NB4 (cell line): Measurements from ENCODE around the gene SIGLEC9.

Experiments
- DNase-seq: peaks from one replicate; pipeline ENCODE4 v3.0.0; 2010; ENCODE audit warnings: low read depth
- H3K4me3 ChIP-seq: one replicate; pipeline ENCODE4 v1.5.1; 2011; ENCODE audit warnings: mild to moderate bottlenecking, low read depth, low read length, moderate library complexity
- CTCF ChIP-seq: IDR thresholded peaks from one replicate; pipeline ENCODE4 v1.5.1; 2012; ENCODE audit warnings: low read depth, low read length
- MAX ChIP-seq: IDR thresholded peaks from 2 replicates; pipeline ENCODE4 v1.6.1; 2011; ENCODE audit warnings: low read depth, low read length
- MYC ChIP-seq: IDR thresholded peaks from 2 replicates; pipeline ENCODE4 v1.6.1; 2011; ENCODE audit warnings: low read depth, low read length
- POLR2A ChIP-seq: IDR thresholded peaks from 2 replicates; pipeline ENCODE4 v1.6.1; 2011; ENCODE audit warnings: mild to moderate bottlenecking; ENCODE audit not compliant: insufficient read length; ENCODE audit errors: extremely low read depth

The SIGLEC9 gene

GRCh38 chr19:51124729-51125128 is at the start of gene SIGLEC9:
Gene SIGLEC9 (plus strand): TSS chr19:51124906. CDS start chr19:51124975, 69 bp downstream.
- DNase-seq, result no peak
- TF ChIP-seq MYC, result no peak
- no peak for TF ChIP-seq POLR2A
- TF ChIP-seq MAX, result no peak
- TF ChIP-seq CTCF, result no peak
- H3K4me3 ChIP-seq, result no peak within 1 kb of the TSS

- no peak overlapping the region for H3K4me3 ChIP-seq
- no peak for TF ChIP-seq CTCF
- TF ChIP-seq MAX, result no peak
- TF ChIP-seq POLR2A, result no peak
- TF ChIP-seq MYC, result no peak
- no peak for DNase-seq
Measured at GRCh38 chr19:51075998-51076397, 48.7 kb upstream of the SIGLEC9 start.

GRCh38 chr19:51076631-51077213 is 48.0 kb upstream of the SIGLEC9 start:
- TF ChIP-seq MYC (no peak), POLR2A (no peak), CTCF (no peak), MAX (no peak)
- no peak for DNase-seq
- no peak overlapping the region for H3K4me3 ChIP-seq

GRCh38 chr19:51078104-51078503 is 46.6 kb upstream of the SIGLEC9 start:
- H3K4me3 ChIP-seq, result no peak overlapping the region
- TF ChIP-seq MYC, result no peak
- TF ChIP-seq MAX, result no peak
- TF ChIP-seq POLR2A, result no peak
- TF ChIP-seq CTCF, result no peak
- no peak for DNase-seq

- no peak for TF ChIP-seq MAX
- TF ChIP-seq CTCF, result no peak
- TF ChIP-seq POLR2A, result no peak
- TF ChIP-seq MYC, result no peak
- DNase-seq, result no peak
- no peak overlapping the region for H3K4me3 ChIP-seq
Measured at GRCh38 chr19:51078731-51079130, 46.0 kb upstream of the SIGLEC9 start.
